ENCODE measurements around the gene GAL.

Gene GAL

DNA sequence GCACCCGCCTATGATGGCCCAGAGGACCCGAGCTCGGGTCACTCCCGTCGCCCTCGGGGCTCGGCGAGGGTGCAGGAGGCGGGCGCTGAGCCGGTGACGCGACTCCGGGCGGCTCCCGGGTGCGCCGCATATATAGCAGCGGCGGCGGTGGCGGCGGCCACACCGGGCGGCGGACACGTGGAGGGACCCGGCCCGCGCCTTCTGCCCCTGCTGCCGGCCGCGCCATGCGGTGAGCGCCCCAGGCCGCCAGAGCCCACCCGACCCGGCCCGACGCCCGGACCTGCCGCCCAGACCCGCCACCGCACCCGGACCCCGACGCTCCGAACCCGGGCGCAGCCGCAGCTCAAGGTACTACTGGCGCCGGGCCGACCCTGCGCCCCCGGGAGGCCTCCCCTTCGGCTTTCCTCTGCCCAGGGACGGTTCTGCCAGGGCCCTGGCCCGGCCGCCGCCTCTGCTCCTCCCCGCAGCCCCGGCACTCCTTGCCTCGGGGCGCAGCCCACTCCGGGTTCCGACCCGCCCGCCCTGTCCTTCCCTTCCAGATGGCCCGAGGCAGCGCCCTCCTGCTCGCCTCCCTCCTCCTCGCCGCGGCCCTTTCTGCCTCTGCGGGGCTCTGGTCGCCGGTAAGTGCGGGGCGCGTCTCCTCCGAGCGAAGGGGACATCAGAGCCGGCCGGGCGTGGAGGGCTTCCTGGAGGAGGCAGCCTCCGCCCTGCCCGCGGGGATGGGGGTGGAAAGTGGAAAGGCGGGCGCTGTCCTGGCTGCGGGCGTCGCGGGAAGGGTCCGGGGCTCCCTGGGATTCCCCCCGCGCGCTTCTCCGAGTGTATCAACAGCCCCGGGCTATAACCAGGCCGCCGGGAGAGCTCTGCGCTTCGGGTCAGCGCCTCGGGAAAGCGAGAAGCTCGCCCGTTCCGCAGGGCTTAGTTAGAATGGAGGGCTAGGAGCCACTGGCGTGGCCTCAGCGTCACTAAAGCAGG is at the start of gene GAL:
TSS of gene GAL (plus strand) at position 160 of the 972 bp plus-strand sequence. CDS start at position 540, 380 bp downstream.
- TF ChIP-seq GATA2 (IDR thresholded peaks at IDR 0.05; ENCODE audit: low read depth, low read length), result no peak
- no peak for TF ChIP-seq GATA3 (IDR thresholded peaks at IDR 0.05; ENCODE audit: low read depth, low read length)

DNA sequence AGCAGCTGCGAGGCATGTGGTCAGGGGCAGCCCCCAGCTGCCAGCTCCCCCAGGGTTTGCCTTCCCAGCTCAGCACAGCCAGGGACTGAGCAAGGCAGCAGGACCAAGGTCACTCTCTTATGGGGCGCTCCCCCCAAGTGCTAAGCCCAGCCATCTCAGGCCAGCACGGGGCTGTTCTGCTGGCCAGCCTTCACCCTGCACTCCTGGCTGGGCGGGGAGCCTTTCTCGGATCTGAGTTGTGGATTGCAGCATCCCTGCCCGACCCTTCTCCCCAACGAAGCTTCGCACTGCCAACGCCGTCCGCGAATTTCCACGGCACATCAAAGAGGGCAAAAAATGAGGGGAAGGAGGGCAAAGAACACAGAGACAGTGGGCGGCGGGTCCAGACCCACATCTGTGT is 42.5 kb upstream of the GAL start:
- TF ChIP-seq GATA3 (IDR thresholded peaks at IDR 0.05; ENCODE audit: low read depth, low read length) (no peak), GATA2 (IDR thresholded peaks at IDR 0.05; ENCODE audit: low read depth, low read length) (no peak)

GRCh38 chr11:68643585-68643984 is 40.8 kb upstream of the GAL start:
- no peak for TF ChIP-seq GATA3 (IDR thresholded peaks at IDR 0.05; ENCODE audit: low read depth, low read length)
- no peak for TF ChIP-seq GATA2 (IDR thresholded peaks at IDR 0.05; ENCODE audit: low read depth, low read length)

DNA sequence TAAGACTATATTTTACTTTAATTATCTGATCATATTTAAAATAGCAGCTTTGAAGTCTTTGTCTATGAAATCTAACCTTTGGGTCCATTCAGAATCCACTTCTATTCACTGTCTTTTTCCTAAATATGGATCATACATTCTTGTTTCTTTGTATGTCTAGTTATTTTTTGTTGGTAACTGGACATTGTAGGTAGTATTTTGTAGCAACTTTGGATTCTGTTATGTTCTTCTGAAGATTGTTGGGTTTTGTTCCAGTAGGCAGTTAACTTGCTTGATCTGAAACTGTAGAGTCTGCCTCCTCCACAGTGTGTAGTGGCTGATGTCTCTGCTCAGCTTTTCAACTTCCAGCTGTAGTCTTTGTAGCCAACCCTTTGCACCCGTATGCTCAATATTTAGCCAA is 37.5 kb upstream of the GAL start:
- TF ChIP-seq GATA3 (IDR thresholded peaks at IDR 0.05; ENCODE audit: low read depth, low read length) (no peak), GATA2 (IDR thresholded peaks at IDR 0.05; ENCODE audit: low read depth, low read length) (no peak)

GRCh38 chr11:68649851-68650555 is 34.3 kb upstream of the GAL start:
- TF ChIP-seq GATA2 (IDR thresholded peaks at IDR 0.05; ENCODE audit: low read depth, low read length) (no peak), GATA3 (IDR thresholded peaks at IDR 0.05; ENCODE audit: low read depth, low read length) (no peak)

DNA sequence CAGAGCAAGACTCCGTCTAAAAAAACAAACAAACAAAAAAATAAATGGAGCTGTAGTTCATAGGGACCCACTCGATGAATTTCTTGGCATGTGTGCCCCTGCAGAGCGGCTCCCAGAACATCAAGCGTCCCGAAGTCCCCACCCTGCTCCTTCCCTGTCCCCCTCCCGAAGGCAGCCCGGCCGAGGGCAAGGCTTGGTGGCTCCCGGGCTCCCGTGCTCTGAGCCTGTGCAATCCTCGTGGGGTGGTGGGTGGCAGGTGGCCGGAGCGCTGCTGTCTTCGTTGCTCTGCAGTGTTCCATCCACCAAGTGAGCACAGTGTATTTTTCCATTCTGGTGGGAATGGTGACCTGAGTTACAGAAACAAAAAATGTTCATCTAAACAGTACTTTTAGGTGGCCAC is 33.5 kb upstream of the GAL start:
- TF ChIP-seq GATA3 (IDR thresholded peaks at IDR 0.05; ENCODE audit: low read depth, low read length) (no peak), GATA2 (IDR thresholded peaks at IDR 0.05; ENCODE audit: low read depth, low read length) (no peak)

GRCh38 chr11:68651208-68651984 is 32.9 kb upstream of the GAL start:
- TF ChIP-seq GATA2 (IDR thresholded peaks at IDR 0.05; ENCODE audit: low read depth, low read length) (no peak), GATA3 (IDR thresholded peaks at IDR 0.05; ENCODE audit: low read depth, low read length) (no peak)

DNA sequence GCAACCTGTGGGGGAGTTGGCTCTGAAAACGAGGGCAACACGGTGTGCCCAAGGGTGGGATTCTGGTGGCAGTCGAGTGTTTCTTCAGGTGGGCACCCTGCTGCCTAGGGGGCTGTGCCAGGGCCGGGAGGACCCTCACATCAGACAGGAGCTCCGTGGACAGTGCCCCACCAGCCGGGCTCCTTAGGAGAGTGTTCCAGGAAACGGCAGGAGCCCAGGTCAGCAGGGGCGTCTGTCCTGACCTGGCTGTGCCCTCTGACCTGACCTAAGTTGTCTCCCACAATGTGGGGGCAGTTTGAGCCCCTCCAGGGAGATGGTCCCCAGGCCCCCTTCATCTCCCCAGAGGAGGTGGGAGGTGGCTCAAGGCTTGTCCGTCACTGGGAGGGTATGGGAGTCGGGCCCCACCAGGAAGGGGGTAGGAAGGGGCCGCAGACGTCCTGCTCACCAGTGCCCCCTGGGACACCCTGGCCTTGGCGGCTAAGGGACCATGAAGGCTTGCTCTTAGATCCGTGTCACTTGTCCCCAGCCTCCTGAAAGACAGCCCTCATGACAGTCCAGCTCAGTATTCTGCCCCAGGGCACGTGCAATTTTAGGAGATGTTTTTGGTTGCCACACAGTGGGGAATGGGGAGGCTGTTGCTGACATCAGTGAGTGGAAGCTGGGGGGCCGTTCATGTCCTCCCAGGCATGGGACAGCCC is 32.2 kb upstream of the GAL start:
- no peak for TF ChIP-seq GATA3 (IDR thresholded peaks at IDR 0.05; ENCODE audit: low read depth, low read length)
- no peak for TF ChIP-seq GATA2 (IDR thresholded peaks at IDR 0.05; ENCODE audit: low read depth, low read length)

DNA sequence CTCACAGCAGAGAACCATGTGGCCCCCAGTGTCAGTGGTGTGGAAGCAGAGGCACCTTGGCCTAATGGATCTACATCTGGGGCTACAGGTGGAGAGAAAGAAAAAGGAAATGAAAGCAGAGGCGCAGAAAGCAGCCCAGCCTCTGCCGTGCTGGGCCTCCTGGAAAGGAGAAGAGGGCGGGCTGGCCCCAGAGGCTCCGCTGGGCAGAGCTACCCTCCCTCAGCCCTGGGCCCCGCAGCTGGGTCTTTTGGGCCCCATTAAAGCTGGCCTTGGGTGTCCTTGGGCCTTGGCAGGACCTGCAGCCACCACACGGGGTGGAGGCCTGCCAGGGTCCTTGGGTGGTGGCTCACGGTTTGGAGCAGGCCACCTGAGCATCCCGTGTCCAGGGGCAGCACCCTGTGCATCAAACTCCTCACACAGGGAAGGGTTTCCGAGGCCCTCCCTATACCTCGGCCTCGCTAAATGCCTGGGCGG is 31.6 kb upstream of the GAL start:
- no peak for TF ChIP-seq GATA2 (IDR thresholded peaks at IDR 0.05; ENCODE audit: low read depth, low read length)
- TF ChIP-seq GATA3 (IDR thresholded peaks at IDR 0.05; ENCODE audit: low read depth, low read length), result no peak

DNA sequence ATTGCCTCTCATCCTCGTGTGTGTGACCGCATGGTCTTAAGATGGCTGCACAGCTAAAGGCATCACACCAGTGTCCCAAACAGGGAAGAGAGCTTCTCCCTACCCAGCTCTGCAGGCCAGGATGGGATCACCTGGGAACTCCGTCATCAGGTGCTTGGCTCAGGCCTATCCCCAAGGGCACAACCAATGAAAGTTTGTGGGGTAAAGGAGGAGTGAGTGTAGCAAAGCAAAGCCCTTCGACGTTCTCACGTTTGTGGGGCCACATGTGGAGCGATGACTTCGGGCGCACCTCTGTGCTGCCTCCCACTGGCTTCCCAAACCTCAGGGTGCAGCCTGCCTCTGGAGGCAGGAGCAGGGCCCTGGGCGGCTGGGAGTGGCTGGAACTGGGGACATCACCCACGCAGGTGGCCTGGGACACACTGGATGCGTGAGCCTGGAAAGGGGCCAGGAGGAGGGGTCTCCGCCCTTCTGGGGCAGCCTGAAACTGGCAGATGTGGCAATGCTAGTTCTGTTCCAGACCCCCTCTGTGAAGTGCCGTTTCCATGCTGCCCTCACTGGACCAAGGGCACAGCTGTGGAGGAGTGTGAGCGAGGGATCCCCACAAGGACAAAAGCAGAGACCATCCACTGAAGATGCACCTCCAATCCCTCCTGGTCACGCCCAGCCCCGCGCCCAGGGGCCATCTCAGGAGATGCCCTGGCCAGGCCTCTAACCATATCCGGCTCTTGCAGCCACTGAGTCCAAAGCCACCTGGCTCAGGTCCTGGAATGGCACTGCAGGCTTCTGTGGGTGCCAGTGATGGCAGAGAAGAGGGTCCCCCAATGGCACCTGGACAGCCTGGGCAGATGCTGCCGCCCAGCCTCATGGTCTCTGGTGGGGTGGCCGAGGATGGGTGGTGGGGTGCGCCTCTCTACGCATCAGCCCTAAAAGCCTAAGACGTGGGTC is 30.6 kb upstream of the GAL start:
- TF ChIP-seq GATA2 (IDR thresholded peaks at IDR 0.05; ENCODE audit: low read depth, low read length) (no peak), GATA3 (IDR thresholded peaks at IDR 0.05; ENCODE audit: low read depth, low read length) (no peak)

DNA sequence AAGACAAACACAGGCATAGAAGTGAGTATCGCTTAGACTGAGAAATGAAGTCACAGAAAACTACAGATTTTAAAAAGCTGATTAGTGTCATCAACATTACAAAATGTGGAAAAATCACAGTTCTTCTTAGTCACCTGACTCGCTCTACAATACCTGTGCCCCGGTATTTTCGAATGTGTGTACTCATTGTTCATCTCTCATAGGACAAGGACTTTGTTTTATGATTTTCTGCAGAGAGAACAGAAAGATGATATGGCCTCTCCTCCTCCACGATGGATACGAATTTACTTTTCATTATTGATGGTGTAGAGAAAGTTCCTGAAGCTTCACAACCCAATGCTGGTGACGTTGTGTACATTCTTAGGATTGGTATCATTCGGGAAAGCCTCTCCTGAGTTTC is 29.4 kb upstream of the GAL start:
- TF ChIP-seq GATA2 (IDR thresholded peaks at IDR 0.05; ENCODE audit: low read depth, low read length) (no peak), GATA3 (IDR thresholded peaks at IDR 0.05; ENCODE audit: low read depth, low read length) (no peak)

DNA sequence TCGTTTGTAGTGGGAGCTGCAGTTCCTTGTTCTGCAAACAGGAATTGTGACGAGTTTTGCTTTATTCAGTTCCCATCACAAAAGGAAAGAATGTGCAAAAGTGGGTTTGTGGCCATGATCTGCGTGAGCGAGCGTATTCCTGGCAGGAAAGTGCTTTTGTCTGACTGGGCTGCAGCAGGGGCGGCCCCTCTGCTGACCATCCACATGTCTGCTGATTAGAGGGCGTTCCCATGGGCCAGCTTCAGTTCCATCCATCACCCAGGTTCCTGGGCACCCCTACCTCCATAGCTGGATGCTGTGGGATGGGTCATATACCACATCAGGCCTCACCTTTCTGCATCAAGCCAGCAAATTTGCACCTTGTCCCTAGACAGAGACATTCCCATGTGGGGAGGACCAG is 28.9 kb upstream of the GAL start:
- TF ChIP-seq GATA2 (IDR thresholded peaks at IDR 0.05; ENCODE audit: low read depth, low read length), result no peak
- TF ChIP-seq GATA3 (IDR thresholded peaks at IDR 0.05; ENCODE audit: low read depth, low read length), result no peak

All from SH-SY5Y (cell line).